Measurements from ENCODE around the gene ADAM33. TPM values are rescaled to one million over a fixed set of nuclear protein-coding genes. Genes with fewer than 3 reads are reported as not detected.

Gene ADAM33
- total and polyA plus RNA-seq, 2 of the 13 experiments (the other 11 are each of a cell fraction or from before 2014, with no cell fraction given): not detected

DNA sequence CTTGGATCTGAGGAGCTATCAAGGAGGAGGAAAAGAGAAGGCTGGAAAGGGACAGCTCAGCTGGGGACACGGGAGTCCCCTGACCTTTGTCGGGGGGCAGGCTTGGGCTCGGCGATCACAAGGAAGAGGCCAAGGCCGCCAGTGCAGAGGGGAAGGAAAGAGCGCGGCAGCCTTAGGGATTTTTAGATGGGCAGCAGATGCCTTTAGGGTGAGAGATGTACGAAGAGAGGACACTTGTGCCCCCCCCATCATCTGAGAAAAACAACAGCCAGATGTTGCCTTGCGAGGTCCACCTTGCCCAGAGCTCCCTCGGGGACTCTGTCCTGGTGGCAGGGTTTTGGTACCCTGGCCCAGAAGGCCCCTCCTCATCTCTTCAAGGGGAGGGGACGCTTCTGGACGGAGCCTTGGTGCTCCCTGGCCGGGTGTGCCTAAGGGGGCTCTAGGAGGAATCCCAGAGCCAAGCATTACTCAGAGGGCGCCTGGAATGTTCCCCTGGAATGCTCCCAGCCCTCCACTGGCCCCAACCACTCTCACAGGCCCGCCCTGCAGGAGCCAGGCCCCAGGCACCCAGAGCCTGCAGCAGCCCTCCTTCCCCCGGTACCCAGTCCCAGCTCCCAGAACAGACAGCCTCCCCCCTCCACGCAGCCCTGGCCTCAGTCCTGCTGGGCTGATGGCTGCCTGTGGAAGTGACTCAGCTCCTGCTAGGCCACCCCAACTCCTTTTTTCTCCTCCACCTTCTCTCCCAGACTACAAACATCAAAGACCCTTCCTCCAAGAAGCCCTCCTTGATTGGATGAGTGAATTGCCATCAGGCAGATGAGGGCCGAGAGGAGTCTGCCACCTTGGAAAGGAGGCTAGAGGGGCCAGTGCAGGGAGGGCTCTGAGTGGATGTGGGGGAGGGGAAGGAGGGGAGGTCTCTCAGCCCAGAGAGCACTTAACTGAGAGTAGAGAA, 1.8 kb downstream of the ADAM33 start:
- H3K79me2 ChIP-seq (ENCODE audit: insufficient read depth, low read length): no peaks in the 10 kb centered on the region
- ATAC-seq (peak; percentile 2; the same call in 2 of the 3 replicates), FAIRE-seq (no peak), DNase-seq (ENCODE audit: low spot score) (no peak)
- no peaks in the 10 kb centered on the region for H3K9me3 ChIP-seq (ENCODE audit: low read length)
- no peak overlapping the region for H3K4me2 ChIP-seq (ENCODE audit: low read depth, low read length)
- 15% methylated on average over 16 of the region's 18 CpGs for WGBS (ENCODE audit: low lambda C conversion rate)
- no peak overlapping the region for H3K27ac ChIP-seq (ENCODE audit: extremely low read length, insufficient read depth, low read length)
- 0 out of 2 replicates have a peak, but pooled peaks cover 9% of the 10 kb centered on the region for H3K4me1 ChIP-seq (ENCODE audit: insufficient read depth, low read length)
- H3K9ac ChIP-seq (ENCODE audit: insufficient read depth, low read depth, low read length): no peak overlapping the region
- peak; percentile 8 for TF ChIP-seq ZFP36 (IDR thresholded peaks at IDR 0.05; ENCODE audit: borderline replicate concordance, low read depth, low read length, partially characterized antibody)
- no peak for TF ChIP-seq ZNF430 (CRISPR knock-in tag; IDR thresholded peaks at IDR 0.05)
- TF ChIP-seq TEAD3 (CRISPR knock-in tag; optimal IDR thresholded peaks at IDR 0.05; ENCODE audit: borderline replicate concordance): peak; percentile 20
- CTCF ChIA-PET (ENCODE audit: low intra/inter-chr PET ratio, low total read pairs): no interaction called here
- no peak overlapping the region for H3K4me3 ChIP-seq (replicated peaks in 1 of 3; ENCODE audit: insufficient read depth in 1 of 3, low read depth in 2 of 3, low read length in 3 of 3)
- POLR2A ChIA-PET: no interaction called here
- H4K20me1 ChIP-seq (ENCODE audit: insufficient read depth, low read length): no peaks in the 10 kb centered on the region
- in situ Hi-C loops (cut with HindIII; ENCODE audit: extremely low pct_ligation_motif_present, low pct_unique_long_range_greater_than_20kb) (loop anchor here (5.0 kb wide), 1 partner anchor 32 kb away; the partner anchor contains the start of gene SIGLEC1), intact Hi-C loops (cut with micrococcal nuclease; ENCODE audit: unreplicated experiment) (no loop called here)
- peaks cover 43 to 81% of the 10 kb centered on the region in 2 experiments for H3K27me3 ChIP-seq (ENCODE audit: control insufficient read depth in 1 of 2, insufficient read depth in 2 of 2, low read length in 2 of 2)
- H3K36me3 ChIP-seq (replicated peaks in 1 of 2; ENCODE audit: control insufficient read depth in 1 of 2, insufficient read depth in 2 of 2, low read length in 2 of 2): no peaks in the 10 kb centered on the region
- H2AFZ ChIP-seq (ENCODE audit: low read length): no peak overlapping the region
- BruUV-seq (replicated peaks): no TSS peak

GRCh38 chr20:3678856-3679720, 2.7 kb downstream of the ADAM33 start:
- Histone ChIP-seq H3K4me3 (replicated peaks in 1 of 3; ENCODE audit: insufficient read depth in 1 of 3, low read depth in 2 of 3, low read length in 3 of 3) (no peak overlapping the region), H3K27ac (ENCODE audit: extremely low read length, insufficient read depth, low read length) (no peak overlapping the region), H3K9me3 (ENCODE audit: low read length) (no peaks in the 10 kb centered on the region), H3K36me3 (replicated peaks in 1 of 2; ENCODE audit: control insufficient read depth in 1 of 2, insufficient read depth in 2 of 2, low read length in 2 of 2) (no peaks in the 10 kb centered on the region), H3K27me3 (ENCODE audit: control insufficient read depth in 1 of 2, insufficient read depth in 2 of 2, low read length in 2 of 2) (peaks cover 47 to 82% of the 10 kb centered on the region in 2 experiments), H2AFZ (ENCODE audit: low read length) (no peak overlapping the region), H3K4me1 (ENCODE audit: insufficient read depth, low read length) (0 out of 2 replicates have a peak, but pooled peaks cover 9% of the 10 kb centered on the region), H3K4me2 (ENCODE audit: low read depth, low read length) (no peak overlapping the region), H3K79me2 (ENCODE audit: insufficient read depth, low read length) (no peaks in the 10 kb centered on the region), H3K9ac (ENCODE audit: insufficient read depth, low read depth, low read length) (no peak overlapping the region), H4K20me1 (ENCODE audit: insufficient read depth, low read length) (no peaks in the 10 kb centered on the region)
- no peak for ATAC-seq
- in situ Hi-C loops (cut with HindIII; ENCODE audit: extremely low pct_ligation_motif_present, low pct_unique_long_range_greater_than_20kb) (loop anchor here (5.0 kb wide), 1 partner anchor 33 kb away; the partner anchor contains the start of gene SIGLEC1), intact Hi-C loops (cut with micrococcal nuclease; ENCODE audit: unreplicated experiment) (no loop called here)
- WGBS (ENCODE audit: low lambda C conversion rate): 24% methylated on average over 14 of the region's 14 CpGs
- no peak for TF ChIP-seq ZNF891 (CRISPR knock-in tag; IDR thresholded peaks at IDR 0.05)
- no peak for TF ChIP-seq SP5 (CRISPR knock-in tag; IDR thresholded peaks at IDR 0.05; ENCODE audit: borderline replicate concordance, low read depth)
- no peak for TF ChIP-seq FOXA3 (CRISPR knock-in tag; IDR thresholded peaks at IDR 0.05)
- no peak for TF ChIP-seq ZNF160 (CRISPR knock-in tag; IDR thresholded peaks at IDR 0.05)
- TF ChIP-seq ZNF781 (CRISPR knock-in tag; IDR thresholded peaks at IDR 0.05; ENCODE audit: borderline replicate concordance, not compliant biosample characterization): no peak
- no peak for TF ChIP-seq ZNF121 (CRISPR knock-in tag; IDR thresholded peaks at IDR 0.05)
- TF ChIP-seq, protein P1, sequence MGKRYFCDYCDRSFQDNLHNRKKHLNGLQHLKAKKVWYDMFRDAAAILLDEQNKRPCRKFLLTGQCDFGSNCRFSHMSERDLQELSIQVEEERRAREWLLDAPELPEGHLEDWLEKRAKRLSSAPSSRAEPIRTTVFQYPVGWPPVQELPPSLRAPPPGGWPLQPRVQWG (CRISPR knock-in tag; IDR thresholded peaks at IDR 0.05; ENCODE audit: borderline replicate concordance, low read depth): no peak
- no peak for TF ChIP-seq HINFP (CRISPR knock-in tag; IDR thresholded peaks at IDR 0.05; ENCODE audit: low read depth)
- no peak for TF ChIP-seq ZSCAN22 (CRISPR knock-in tag; IDR thresholded peaks at IDR 0.05)
- DNase-seq (ENCODE audit: low spot score): no peak
- no peak for FAIRE-seq
- ChIA-PET POLR2A (interaction anchor here (1.3 kb wide), 1 partner anchor 89 kb away, joined by 3 read pairs; the partner anchor contains the start of gene ADISSP), CTCF (ENCODE audit: low intra/inter-chr PET ratio, low total read pairs) (interaction anchor here (2.9 kb wide), 1 partner anchor 30 kb away, joined by 65 read pairs; no protein-coding TSS in a partner anchor)
- BruUV-seq (replicated peaks): no TSS peak
